NT2/D1 (cell line): Measurements from ENCODE around the gene MOCS3.

Experiments used
- DNase-seq: peaks from one replicate; pipeline ENCODE4 v3.0.0-alpha.2; 2011; ENCODE audit warnings: low read depth, low spot score
- H3K27me3 ChIP-seq: 2 replicates; pipeline ENCODE4 v1.6.0; 2011; ENCODE audit warnings: mild to moderate bottlenecking; ENCODE audit not compliant: insufficient read length, insufficient read depth
- H3K36me3 ChIP-seq: 2 replicates; pipeline ENCODE4 v1.6.1; 2011; ENCODE audit warnings: mild to moderate bottlenecking, low read length, mixed read lengths; ENCODE audit not compliant: insufficient read depth, insufficient read length
- H3K4me1 ChIP-seq: 2 replicates; pipeline ENCODE4 v1.5.1; 2011; ENCODE audit not compliant: insufficient read depth, insufficient read length
- H3K4me3 ChIP-seq: 2 replicates; pipeline ENCODE4 v1.5.1; 2011; ENCODE audit warnings: low read depth; ENCODE audit not compliant: insufficient read length
- H3K9ac ChIP-seq: 2 replicates; pipeline ENCODE4 v1.6.0; 2011; ENCODE audit warnings: low read depth; ENCODE audit not compliant: insufficient read length
- H3K9me3 ChIP-seq: 2 replicates; pipeline ENCODE4 v1.5.1; 2011; ENCODE audit warnings: mild to moderate bottlenecking, low read length; ENCODE audit not compliant: insufficient read depth
- SUZ12 ChIP-seq: IDR thresholded peaks from 2 replicates; pipeline ENCODE4 v1.6.1; 2011; ENCODE audit not compliant: insufficient read length, insufficient read depth; ENCODE audit errors: extremely low read depth
- YY1 ChIP-seq: IDR thresholded peaks from 2 replicates; pipeline ENCODE4 v1.6.1; 2011; ENCODE audit not compliant: insufficient read length, insufficient read depth
- ZNF274 ChIP-seq: IDR thresholded peaks from 2 replicates; pipeline ENCODE4 v1.6.1; 2011; ENCODE audit warnings: mild to moderate bottlenecking, low read depth, low read length

MOCS3 gene

GRCh38 chr20:50929299-50930138, 29.1 kb upstream of the MOCS3 start:
- Histone ChIP-seq H3K36me3 (peaks cover 72% of the 10 kb centered on the region), H3K4me3 (peak overlapping the region; percentile 87), H3K9ac (peak overlapping the region; percentile 95), H3K4me1 (peaks cover 3% of the 10 kb centered on the region), H3K27me3 (no peaks in the 10 kb centered on the region), H3K9me3 (peaks cover 11% of the 10 kb centered on the region; the same call in 1 of the 2 replicates)
- TF ChIP-seq SUZ12, result no peak
- peak; percentile 41 for TF ChIP-seq YY1
- TF ChIP-seq ZNF274, result no peak
- DNase-seq, result peak; percentile 97

- Histone ChIP-seq H3K4me1 (peaks cover 3% of the 10 kb centered on the region), H3K4me3 (peak overlapping the region; percentile 87), H3K9me3 (peaks cover 11% of the 10 kb centered on the region; the same call in 1 of the 2 replicates), H3K27me3 (no peaks in the 10 kb centered on the region), H3K36me3 (peaks cover 72% of the 10 kb centered on the region), H3K9ac (peak overlapping the region; percentile 95)
- no peak for DNase-seq
- no peak for TF ChIP-seq ZNF274
- no peak for TF ChIP-seq SUZ12
- TF ChIP-seq YY1, result no peak
These were observed 28.3 kb upstream of the MOCS3 start for GRCh38 chr20:50930139-50930975.

- peaks cover 72% of the 10 kb centered on the region for H3K36me3 ChIP-seq
These were observed 27.7 kb upstream of the MOCS3 start for GRCh38 chr20:50930976-50931305.

GRCh38 chr20:50931306-50932015, 27.2 kb upstream of the MOCS3 start, which contains the start of gene ADNP:
ADNP (minus strand) TSS chr20:50931437; CDS start chr20:50903996, 27,441 bp downstream.
- peak; percentile 76 for TF ChIP-seq YY1
- TF ChIP-seq ZNF274, result no peak
- Histone ChIP-seq H3K4me1 (peaks cover 3% of the 10 kb centered on the region), H3K4me3 (peak within 1 kb of the TSS; percentile 87), H3K36me3 (peaks cover 72% of the 10 kb centered on the region), H3K27me3 (no peaks in the 10 kb centered on the region), H3K9me3 (peaks cover 11% of the 10 kb centered on the region; the same call in 1 of the 2 replicates), H3K9ac (peak within 1 kb of the TSS; percentile 95)
- peak; percentile 93 for DNase-seq

More at GRCh38 chr20:50930976-50931305, 27.7 kb upstream of the MOCS3 start:
- peak overlapping the region; percentile 95 for H3K9ac ChIP-seq
- H3K27me3 ChIP-seq, result no peaks in the 10 kb centered on the region
- peaks cover 11% of the 10 kb centered on the region; the same call in 1 of the 2 replicates for H3K9me3 ChIP-seq
- peaks cover 3% of the 10 kb centered on the region for H3K4me1 ChIP-seq
- TF ChIP-seq SUZ12 (no peak), YY1 (no peak), ZNF274 (no peak)
- no peak for DNase-seq
- peak overlapping the region; percentile 87 for H3K4me3 ChIP-seq

- TF ChIP-seq YY1 (no peak), ZNF274 (no peak), SUZ12 (no peak)
- Histone ChIP-seq H3K9ac (peak overlapping the region; percentile 50), H3K4me3 (peak overlapping the region; percentile 16), H3K9me3 (peaks cover 11% of the 10 kb centered on the region; the same call in 1 of the 2 replicates), H3K27me3 (no peaks in the 10 kb centered on the region), H3K4me1 (peaks cover 3% of the 10 kb centered on the region), H3K36me3 (peaks cover 72% of the 10 kb centered on the region)
- DNase-seq, result no peak
These were observed 26.6 kb upstream of the MOCS3 start for GRCh38 chr20:50932016-50932485.

- Histone ChIP-seq H3K4me3 (no peak overlapping the region), H3K9ac (no peak overlapping the region), H3K27me3 (no peaks in the 10 kb centered on the region), H3K9me3 (peaks cover 11% of the 10 kb centered on the region; the same call in 1 of the 2 replicates), H3K4me1 (peaks cover 3% of the 10 kb centered on the region), H3K36me3 (peaks cover 72% of the 10 kb centered on the region)
- no peak for TF ChIP-seq ZNF274
- no peak for TF ChIP-seq YY1
- no peak for DNase-seq
These were observed 25.8 kb upstream of the MOCS3 start for GRCh38 chr20:50932691-50933280.

- Histone ChIP-seq H3K9ac (no peak overlapping the region), H3K9me3 (peaks cover 8% of the 10 kb centered on the region; the same call in 1 of the 2 replicates), H3K4me3 (no peak overlapping the region), H3K4me1 (peaks cover under 1% of the 10 kb centered on the region), H3K36me3 (peaks cover 68% of the 10 kb centered on the region), H3K27me3 (no peaks in the 10 kb centered on the region)
- DNase-seq, result no peak
- TF ChIP-seq YY1 (no peak), ZNF274 (no peak), SUZ12 (no peak)
These were observed 25.0 kb upstream of the MOCS3 start for GRCh38 chr20:50933589-50933988.
